Stimulated activated CD4-positive, alpha-beta T cell treated with anti-CD3 and anti-CD28 coated beads, Interleukin-2, amount 100 ng/mL, for 24 hours (primary cell): ENCODE results near the gene ARCN1.

Experiments used
- DNase-seq, 2 donors: peaks; one replicate each; pipeline ENCODE4 v3.0.0-alpha.2; 2020

The ARCN1 gene

DNA sequence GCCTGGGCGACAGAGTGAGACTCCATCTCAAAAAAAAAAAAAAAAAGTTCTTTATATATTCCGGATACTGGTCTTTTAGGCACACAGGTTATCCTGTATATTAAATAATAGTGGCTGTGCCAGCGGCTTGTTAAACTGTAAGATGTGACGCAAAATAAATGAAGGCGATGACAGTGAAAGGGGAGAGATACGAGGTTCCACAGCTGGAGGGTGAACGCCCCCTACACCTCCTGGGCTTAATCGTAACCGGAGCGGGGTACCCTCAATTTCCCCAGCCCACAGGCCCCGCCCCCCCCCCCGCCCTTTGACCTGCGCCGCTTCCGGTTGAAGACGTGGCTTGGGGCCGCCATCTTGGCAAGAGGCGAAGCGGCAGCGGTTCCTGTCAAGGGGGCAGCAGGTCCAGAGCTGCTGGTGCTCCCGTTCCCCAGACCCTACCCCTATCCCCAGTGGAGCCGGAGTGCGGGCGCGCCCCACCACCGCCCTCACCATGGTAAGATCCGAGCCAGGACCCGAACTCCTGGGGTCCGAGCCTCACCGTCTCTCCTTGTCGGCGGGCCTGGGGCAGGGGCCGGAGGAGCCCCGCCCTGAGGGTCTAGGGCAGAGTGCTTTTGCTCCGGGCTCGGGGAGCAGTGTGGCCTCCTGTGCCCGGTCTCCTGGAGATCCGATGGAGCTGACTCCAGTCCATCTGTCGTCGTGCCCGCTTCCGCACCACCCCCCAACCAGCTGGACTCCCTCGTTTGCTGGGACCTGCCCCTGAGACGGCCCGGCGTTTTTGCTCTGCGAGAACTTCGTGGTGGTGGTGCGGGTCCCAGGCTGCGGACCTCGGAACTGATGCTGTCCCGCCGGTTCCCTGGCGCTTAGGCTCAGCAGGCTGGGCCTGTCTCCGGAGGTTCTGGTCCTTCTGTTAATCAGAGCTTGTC is at the start of gene ARCN1:
ARCN1 (plus strand) TSS at position 349 of the 920 bp plus-strand sequence; CDS start at position 488, 139 bp downstream.
- DNase-seq: peak; percentile 78 to 79

DNA sequence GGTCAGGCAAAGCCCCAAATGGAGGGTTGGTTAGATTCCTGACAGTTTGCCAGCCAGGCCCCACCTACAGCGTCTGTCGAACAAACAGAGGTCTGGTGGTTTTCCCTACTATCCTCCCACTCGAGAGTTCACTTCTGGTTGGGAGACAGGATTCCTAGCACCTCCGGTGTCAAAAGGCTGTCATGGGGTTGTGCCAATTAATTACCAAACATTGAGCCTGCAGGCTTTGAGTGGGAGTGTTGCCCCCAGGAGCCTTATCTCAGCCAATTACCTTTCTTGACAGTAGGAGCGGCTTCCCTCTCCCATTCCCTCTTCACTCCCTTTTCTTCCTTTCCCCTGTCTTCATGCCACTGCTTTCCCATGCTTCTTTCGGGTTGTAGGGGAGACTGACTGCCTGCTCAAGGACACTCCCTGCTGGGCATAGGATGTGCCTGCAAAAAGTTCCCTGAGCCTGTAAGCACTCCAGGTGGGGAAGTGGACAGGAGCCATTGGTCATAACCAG is 49.6 kb upstream of the ARCN1 start:
- DNase-seq: no peak

DNA sequence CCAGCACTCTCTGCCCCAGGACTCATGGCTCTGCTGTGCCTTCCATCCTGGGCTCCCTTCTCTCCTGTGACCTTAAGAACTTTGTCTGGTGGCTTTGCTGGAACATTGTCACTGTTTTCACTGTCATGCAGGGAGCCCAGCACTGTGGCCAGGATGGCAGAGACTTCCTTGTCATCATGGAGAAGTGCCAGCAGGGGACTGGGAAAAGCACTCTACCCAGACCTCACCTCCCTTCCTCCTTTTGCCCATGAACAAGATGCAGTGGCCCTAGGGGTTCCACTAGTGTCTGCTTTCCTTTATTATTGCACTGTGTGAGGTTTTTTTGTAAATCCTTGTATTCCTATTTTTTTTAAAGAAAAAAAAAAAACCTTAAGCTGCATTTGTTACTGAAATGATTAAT is 47.9 kb upstream of the ARCN1 start:
- DNase-seq: no peak

DNA sequence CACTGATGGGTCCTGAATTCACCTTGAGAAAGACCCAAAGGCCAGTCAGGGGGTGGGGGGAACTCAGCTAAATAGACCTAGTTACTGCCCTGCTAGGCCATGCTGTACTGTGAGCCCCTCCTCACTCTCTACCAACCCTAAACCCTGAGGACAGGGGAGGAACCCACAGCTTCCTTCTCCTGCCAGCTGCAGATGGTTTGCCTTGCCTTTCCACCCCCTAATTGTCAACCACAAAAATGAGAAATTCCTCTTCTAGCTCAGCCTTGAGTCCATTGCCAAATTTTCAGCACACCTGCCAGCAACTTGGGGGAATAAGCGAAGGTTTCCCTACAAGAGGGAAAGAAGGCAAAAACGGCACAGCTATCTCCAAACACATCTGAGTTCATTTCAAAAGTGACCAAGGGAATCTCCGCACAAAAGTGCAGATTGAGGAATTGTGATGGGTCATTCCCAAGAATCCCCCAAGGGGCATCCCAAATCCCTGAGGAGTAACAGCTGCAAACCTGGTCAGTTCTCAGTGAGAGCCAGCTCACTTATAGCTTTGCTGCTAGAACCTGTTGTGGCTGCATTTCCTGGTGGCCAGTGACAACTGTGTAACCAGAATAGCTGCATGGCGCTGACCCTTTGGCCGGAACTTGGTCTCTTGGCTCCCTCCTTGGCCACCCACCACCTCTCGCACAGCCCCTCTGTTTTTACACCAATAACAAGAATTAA is 47.3 kb upstream of the ARCN1 start:
- DNase-seq: no peak

DNA sequence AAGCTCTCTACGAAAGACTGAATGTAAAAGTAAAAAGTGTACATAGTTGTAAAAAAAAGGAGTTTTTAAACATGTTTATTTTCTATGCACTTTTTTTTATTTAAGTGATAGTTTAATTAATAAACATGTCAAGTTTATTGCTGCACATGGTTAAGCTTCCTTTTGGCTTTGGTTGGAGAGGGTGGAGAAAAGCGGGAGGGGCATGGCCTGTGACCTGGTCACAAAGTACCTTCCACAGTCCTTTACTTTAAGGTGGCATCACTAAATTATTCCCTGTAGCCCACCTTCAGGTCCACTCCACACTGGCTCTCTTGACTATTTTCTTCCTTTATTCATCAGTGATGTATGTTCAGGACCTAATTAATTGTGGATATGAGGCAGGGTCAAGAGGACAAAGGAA is 45.5 kb upstream of the ARCN1 start:
- DNase-seq: no peak

DNA sequence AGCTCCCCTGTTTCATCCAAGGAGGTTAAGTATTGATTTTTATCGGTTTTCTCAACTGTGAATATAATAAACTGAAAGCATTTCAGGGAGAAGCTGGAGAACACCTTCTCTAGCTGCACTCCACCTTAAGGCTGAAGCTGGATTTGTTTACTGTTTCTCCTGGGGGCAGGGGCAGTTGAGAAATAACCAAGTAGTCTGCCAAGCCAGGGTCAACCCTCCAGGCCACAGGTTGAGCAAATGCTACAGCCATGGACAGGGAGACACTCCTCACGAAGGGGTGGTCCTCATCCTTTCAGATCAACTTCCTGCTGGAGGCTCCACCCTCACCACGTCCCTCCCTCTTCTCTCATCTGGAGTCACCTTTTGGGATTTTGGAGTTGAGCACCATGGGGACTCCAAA is 45.1 kb upstream of the ARCN1 start, which contains the start of gene TTC36:
TTC36 (plus strand) TSS at position 366 of the 400 bp plus-strand sequence; CDS start at position 387, 21 bp downstream.
- no peak for DNase-seq

DNA sequence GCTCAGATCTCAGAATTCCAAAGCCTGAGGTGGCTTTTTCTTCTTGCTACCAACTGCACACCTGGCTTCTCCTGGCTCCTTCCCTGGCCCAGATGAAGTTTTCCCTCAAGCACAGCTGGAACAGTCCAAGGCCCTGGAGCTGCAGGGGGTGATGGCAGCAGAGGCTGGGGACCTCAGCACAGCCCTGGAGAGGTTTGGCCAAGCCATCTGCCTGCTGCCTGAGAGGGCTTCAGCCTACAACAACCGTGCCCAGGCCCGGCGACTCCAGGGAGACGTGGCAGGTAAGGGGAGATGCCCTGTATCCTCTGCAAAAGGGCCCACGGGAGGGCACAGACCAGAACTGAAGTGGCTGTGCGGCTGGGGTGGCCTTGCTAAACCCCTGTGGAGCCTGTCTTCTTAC is 43.7 kb upstream of the ARCN1 start:
- DNase-seq: no peak

DNA sequence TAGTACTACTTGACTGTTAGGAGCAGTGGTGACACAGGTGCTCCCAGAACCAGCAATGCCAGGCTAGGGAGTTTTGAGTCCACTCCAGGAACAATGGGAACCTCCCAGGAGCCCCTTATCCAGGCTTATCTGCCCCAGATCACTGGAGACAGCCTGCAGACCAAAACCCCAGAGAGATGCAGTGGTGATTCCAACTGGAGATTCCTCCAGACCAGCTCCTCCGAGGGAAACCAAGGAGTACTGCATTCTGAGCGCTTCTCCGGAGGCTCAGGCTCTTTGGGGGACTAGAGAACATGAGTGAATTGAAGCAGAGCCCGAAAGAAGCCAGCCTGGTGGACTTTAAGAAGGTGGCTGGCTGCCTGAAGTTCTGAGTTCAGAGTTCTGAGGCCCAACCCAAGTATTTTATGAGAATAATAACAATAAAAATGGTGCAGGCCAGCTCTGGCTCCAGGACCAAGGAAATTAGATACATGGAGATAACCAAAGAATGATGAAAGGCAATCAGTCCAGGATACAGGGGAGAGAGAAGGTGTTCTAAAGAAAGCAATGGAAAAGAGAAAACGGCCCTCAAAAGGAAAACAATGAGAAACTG is 42.5 kb upstream of the ARCN1 start:
- no peak for DNase-seq

DNA sequence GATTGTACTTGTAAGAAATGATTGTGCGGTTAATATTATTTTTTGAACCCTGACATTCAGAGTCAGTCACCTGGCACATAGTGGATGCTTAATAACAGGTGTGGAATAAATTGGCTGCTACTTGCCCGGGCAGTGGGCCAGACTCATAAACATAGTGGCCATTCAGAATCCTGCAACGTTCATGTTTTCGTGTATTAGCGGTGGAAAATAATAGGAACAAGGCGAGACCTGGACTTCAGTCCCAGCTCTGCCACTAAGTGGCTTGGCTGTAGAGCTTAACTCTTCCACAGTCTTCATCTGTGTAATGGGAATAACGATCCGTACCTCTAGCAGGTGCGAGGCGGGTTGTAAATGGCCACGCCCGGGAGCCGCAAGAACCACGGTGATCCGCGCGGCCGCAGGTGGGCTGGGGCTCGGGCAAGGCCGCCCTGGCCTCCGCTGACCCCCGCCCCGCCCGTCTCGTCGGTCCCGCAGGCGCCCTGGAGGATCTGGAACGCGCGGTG is 42.0 kb upstream of the ARCN1 start:
- DNase-seq: no peak

DNA sequence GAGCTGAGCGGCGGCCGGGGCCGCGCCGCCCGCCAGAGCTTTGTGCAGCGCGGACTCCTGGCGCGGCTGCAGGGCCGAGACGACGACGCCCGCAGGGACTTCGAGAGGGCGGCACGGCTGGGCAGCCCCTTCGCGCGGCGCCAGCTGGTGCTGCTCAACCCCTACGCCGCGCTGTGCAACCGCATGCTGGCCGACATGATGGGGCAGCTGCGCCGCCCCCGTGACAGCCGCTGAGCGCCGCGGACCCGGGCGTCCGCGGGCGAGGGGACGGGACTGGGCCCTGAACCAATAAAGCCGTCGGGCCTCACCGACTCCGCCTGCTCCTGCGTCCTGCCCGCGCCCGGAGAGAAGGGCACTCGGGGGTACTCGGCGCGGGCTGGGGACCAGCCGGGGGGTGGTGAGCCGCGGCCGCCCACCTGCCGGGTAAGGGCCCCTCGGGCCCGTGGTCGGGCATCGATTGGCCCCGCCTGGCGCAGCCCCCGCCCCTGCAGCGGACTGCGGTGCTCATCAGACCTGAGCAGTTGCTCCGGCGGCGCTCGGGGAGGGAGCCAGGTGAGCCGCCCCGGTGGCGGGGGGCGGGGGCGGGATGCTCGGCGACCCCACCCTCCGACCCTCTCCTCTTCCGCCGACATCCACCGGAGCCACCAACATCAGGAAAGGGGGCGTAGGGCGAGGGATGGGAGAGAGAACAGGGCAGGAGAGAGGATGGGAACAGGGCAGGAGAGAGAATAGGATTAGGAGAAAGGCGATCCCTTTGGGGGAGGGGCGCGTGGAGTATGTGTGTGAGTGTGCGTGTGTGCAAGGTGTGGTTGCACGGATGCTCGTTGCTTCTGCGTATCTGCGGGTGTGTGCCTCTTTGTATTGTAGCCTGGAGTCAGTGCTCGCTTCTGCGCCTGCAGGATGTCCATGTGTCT is 41.3 kb upstream of the ARCN1 start, which contains the start of gene TMEM25:
TMEM25 (plus strand) TSS at position 510 of the 914 bp plus-strand sequence. CDS start 610 bp downstream, outside the sequence.
- DNase-seq: peak; percentile 78 to 82

DNA sequence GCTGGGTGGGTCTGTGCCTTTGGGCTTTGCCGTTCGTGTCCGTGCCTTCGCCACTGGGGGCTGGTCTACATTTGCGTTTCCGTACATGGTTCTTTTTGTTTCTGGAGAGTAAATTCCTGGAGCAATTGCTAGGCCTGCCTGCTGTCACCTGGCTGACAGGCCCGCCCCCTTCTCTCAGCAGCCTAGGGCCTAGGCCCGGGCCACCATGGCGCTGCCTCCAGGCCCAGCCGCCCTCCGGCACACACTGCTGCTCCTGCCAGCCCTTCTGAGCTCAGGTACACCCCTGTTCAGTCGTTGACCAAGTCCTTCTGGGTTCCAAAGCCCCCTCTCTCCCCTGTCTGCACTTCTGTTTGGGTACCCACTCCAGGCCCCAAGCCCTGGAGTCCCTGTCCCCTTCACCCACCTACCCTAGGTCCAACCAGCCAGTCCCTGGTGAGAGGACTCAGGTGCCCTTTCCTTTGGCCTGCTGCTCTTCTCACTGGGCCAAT is 40.6 kb upstream of the ARCN1 start:
- no peak for DNase-seq

DNA sequence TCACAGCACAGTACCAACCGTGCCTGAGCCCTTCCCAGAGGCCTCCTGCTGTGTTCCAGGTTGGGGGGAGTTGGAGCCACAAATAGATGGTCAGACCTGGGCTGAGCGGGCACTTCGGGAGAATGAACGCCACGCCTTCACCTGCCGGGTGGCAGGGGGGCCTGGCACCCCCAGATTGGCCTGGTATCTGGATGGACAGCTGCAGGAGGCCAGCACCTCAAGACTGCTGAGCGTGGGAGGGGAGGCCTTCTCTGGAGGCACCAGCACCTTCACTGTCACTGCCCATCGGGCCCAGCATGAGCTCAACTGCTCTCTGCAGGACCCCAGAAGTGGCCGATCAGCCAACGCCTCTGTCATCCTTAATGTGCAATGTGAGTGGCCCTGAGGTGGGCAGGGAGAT is 40.1 kb upstream of the ARCN1 start:
- DNase-seq: no peak

DNA sequence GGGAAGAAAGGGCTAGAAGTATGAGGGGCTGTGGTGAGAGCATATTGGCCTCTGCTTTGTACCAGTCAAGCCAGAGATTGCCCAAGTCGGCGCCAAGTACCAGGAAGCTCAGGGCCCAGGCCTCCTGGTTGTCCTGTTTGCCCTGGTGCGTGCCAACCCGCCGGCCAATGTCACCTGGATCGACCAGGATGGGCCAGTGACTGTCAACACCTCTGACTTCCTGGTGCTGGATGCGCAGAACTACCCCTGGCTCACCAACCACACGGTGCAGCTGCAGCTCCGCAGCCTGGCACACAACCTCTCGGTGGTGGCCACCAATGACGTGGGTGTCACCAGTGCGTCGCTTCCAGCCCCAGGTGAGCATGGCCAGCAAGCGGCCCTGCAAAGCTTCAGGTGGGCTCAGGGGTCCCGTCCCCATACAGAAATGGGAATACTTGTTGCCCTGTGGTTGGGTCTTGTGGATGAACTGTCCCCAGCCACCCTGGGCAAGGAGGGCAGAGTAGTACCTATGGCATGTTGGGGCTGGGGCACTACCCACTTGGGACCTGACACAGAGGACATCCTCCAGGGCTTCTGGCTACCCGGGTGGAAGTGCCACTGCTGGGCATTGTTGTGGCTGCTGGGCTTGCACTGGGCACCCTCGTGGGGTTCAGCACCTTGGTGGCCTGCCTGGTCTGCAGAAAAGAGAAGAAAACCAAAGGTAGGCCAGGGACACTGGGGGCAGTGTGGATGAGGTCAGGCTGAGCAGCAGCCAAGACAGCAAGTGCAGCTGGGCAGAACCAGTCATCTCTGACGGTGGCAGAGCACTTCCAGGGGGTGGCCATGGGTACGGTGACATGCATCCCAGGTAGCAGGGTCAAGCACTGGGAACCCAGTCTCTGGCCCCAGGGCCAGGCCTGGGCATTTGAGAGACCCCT is 39.1 kb upstream of the ARCN1 start:
- no peak for DNase-seq

DNA sequence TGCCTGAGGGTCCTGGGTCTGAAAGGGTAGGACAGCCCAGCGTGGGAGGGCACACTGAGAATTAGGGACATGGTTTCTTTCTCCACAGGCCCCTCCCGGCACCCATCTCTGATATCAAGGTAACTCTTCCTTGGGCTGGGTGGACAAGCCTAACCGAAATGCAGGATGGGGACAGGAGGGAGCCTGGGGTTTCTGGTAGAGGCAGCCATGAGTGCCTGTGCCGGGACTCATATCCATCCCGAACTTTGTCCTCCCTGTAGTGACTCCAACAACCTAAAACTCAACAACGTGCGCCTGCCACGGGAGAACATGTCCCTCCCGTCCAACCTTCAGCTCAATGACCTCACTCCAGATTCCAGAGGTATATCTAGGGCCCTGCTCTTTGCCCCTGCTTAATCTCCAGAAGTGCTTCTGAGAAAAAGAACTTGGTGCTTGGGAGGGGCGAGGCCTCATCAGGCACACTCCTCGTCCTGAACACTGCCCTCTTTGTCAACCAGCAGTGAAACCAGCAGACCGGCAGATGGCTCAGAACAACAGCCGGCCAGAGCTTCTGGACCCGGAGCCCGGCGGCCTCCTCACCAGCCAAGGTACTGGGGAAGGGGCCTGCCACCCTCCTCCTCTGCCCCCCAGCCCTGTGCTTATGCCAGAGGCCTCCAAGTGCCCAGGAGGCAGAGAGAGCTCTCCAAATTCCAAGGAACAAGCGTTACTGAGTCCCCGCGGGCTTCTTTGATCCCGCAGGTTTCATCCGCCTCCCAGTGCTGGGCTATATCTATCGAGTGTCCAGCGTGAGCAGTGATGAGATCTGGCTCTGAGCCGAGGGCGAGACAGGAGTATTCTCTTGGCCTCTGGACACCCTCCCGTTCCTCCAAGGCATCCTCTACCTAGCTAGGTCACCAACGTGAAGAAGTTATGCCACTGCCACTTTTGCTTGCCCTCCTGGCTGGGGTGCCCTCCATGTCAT is 38.2 kb upstream of the ARCN1 start:
- no peak for DNase-seq

DNA sequence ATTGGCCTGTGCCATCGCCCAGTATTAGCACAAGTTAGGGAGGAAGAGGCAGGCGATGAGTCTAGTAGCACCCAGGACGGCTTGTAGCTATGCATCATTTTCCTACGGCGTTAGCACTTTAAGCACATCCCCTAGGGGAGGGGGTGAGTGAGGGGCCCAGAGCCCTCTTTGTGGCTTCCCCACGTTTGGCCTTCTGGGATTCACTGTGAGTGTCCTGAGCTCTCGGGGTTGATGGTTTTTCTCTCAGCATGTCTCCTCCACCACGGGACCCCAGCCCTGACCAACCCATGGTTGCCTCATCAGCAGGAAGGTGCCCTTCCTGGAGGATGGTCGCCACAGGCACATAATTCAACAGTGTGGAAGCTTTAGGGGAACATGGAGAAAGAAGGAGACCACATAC is 36.9 kb upstream of the ARCN1 start:
- no peak for DNase-seq

DNA sequence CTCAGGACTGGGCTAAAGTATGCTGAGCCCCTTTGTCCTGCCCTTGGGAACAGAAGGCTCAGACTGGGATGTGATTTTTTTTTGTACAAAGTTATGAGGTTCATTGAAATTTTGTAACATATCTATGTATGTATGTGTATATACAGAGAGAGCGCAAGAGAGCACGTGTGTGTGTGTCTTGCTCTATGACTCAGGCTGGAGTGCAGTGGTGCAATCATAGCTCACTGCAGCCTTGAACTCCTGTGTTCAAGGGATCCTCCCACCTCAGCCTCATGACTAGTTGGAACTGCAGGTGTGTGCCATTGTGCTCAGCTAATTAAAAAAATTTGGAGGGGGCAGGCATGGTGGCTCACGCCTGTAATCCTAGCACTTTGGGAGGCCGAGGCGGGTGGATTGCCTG is 35.5 kb upstream of the ARCN1 start:
- DNase-seq: no peak

DNA sequence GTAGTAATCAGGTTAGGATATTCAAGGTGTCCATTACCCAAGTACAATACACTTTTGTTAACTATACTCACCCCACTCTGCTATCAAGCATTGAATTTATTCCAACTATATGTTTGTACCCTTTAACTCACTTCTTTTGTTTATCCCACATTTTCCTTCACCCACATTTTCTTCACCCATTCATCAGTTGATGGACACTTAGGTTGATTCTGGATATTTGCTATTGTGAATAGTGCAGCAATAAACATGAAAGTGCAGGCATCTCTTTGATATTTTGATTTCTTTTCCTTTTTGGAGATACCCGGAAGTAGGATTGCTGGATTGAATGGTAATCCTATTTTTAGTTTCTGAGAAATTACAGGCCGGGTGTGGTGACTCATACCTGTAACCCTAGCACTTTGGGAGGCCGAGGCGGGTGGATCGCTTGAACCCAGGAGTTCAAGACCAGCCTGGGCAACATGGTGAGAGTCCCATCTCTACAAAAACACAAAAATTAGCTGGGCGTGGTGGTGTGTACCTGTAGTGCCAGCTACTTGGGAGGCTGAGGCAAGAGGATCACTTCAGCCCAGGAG is 34.7 kb upstream of the ARCN1 start:
- DNase-seq: no peak

DNA sequence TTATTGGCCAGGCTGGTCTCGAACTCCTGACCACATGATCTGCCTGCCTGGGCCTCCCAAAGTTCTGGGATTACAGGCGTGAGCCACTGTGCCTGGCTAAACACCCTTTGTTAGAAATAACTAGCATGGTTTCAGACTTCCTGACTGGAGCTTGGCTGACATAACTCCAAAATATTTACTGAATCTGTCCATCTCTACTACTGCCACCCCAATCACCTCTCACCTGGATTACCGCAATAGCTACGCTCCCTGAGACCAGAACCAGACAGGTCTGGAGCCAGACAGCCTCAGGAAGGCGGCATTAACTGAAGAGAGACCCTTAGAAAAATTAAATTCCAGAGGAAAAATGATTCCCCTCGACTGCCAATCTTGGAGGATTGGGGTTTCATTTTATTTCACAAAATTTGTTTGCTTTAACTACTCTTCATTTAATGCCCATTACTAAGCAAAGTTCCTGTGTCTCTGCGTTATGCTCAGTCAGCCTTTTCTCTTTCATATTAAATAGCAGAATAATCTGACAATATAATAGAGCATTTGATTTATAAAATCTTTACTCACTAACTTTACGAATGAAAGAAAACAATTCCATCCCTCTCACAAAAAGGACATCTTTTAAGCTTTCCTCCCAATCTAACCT is 28.1 kb upstream of the ARCN1 start:
- DNase-seq: no peak

DNA sequence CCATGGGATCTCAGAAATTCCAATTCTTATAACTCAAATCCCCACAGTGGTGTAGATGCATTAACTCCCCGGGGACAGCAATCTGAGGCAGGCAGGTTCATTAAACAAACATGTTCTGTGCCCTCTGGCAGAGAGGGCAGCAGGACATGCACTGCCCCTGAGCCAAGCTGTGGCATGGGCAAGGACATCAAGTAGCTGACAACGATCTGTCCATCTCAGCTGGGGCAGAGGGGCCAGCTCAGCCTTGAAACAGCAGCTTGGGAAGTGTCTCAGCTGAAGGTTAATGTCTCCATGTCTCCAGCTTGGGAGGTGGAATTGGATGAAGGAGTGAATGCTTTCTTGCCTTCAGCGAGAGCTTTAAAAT is 27.6 kb upstream of the ARCN1 start:
- DNase-seq: no peak
